22Rv1 (cell line): ENCODE data around the gene CD300E.

ENCODE experiments used
- CTCF ChIP-seq: fragments of 450-650 bp; IDR thresholded peaks from 2 replicates; pipeline ENCODE4 v1.5.1; 2017; ENCODE audit warnings: mild to moderate bottlenecking
- ZFX ChIP-seq: fragments of 450-650 bp; IDR thresholded peaks from 2 replicates; pipeline ENCODE4 v1.6.1; 2017; ENCODE audit warnings: antibody characterized with exemption, borderline replicate concordance

- TF ChIP-seq CTCF (no peak), ZFX (no peak)
Observed at GRCh38 chr17:74604761-74605160, 18.8 kb downstream of the CD300E start.
